GM10847 (cell line): ENCODE measurements around the gene TMEM31.

ENCODE experiments used
- POLR2A ChIP-seq: IDR thresholded peaks from 2 replicates; pipeline ENCODE4 v1.6.1; 2011; ENCODE audit not compliant: insufficient read length; ENCODE audit errors: extremely low read depth

The TMEM31 gene

GRCh38 chrX:103691059-103691458, 19.6 kb upstream of the TMEM31 start:
- no peak for TF ChIP-seq POLR2A

GRCh38 chrX:103697687-103698086, 13.0 kb upstream of the TMEM31 start:
- TF ChIP-seq POLR2A: no peak

- no peak for TF ChIP-seq POLR2A
Measured at GRCh38 chrX:103699243-103699642, 11.5 kb upstream of the TMEM31 start.

- TF ChIP-seq POLR2A: no peak
Measured at GRCh38 chrX:103704863-103705262, 5.8 kb upstream of the TMEM31 start.

- TF ChIP-seq POLR2A: no peak
Measured at GRCh38 chrX:103716962-103717361, 6.3 kb downstream of the TMEM31 start.

- no peak for TF ChIP-seq POLR2A
Measured at GRCh38 chrX:103718120-103718519, 7.4 kb downstream of the TMEM31 start.

- TF ChIP-seq POLR2A: no peak
Measured at GRCh38 chrX:103722505-103722904, 11.8 kb downstream of the TMEM31 start.

GRCh38 chrX:103726477-103726876, 15.8 kb downstream of the TMEM31 start:
- TF ChIP-seq POLR2A: no peak

GRCh38 chrX:103727115-103727514, 16.4 kb downstream of the TMEM31 start:
- no peak for TF ChIP-seq POLR2A

- TF ChIP-seq POLR2A: no peak
Measured at GRCh38 chrX:103729015-103729414, 18.3 kb downstream of the TMEM31 start.

- no peak for TF ChIP-seq POLR2A
Measured at GRCh38 chrX:103730147-103730795, 19.6 kb downstream of the TMEM31 start.

GRCh38 chrX:103730796-103731493, 20.2 kb downstream of the TMEM31 start:
- no peak for TF ChIP-seq POLR2A

- TF ChIP-seq POLR2A: no peak
Measured at GRCh38 chrX:103733017-103733416, 22.3 kb downstream of the TMEM31 start.

GRCh38 chrX:103734125-103734760, 23.5 kb downstream of the TMEM31 start:
- no peak for TF ChIP-seq POLR2A

GRCh38 chrX:103737696-103738095, 27.0 kb downstream of the TMEM31 start:
- no peak for TF ChIP-seq POLR2A

GRCh38 chrX:103739421-103739820, 28.7 kb downstream of the TMEM31 start:
- TF ChIP-seq POLR2A: no peak

- no peak for TF ChIP-seq POLR2A
Measured at GRCh38 chrX:103741879-103742278, 31.2 kb downstream of the TMEM31 start.

- TF ChIP-seq POLR2A: no peak
Measured at GRCh38 chrX:103742339-103742738, 31.6 kb downstream of the TMEM31 start.
